Endothelial cell of umbilical vein (primary cell): Measurements from ENCODE around the gene SDHC. TPM values are rescaled to one million over a fixed set of nuclear protein-coding genes. Genes with fewer than 3 reads are reported as not detected.

ENCODE experiments used
- BruUV-seq: library from RNA; stranded (reverse); fragments of 400-500 nt; replicated peaks from 2 replicates; lab custom pipeline; 2021; lab: Mats Ljungman, UMichigan
- CTCF ChIA-PET: fragments of 300-600, 350-600 bp; sonication (Branson Sonifier 250); formaldehyde crosslinking; loops from one replicate; lab custom pipeline; 2021; ENCODE audit warnings: antibody characterized with exemption, inconsistent platforms; lab: Charles Lee
- POLR2A ChIA-PET: fragments of 300-600, 350-600 bp; sonication (Branson Sonifier 250); formaldehyde crosslinking; loops from one replicate; lab custom pipeline; 2021; ENCODE audit warnings: antibody characterized with exemption, inconsistent platforms; lab: Charles Lee
- DNase-seq: peaks from one replicate; pipeline ENCODE4 v3.0.0-alpha.2; 2011; ENCODE audit warnings: low read depth, low spot score
- FAIRE-seq: peaks from 2 replicates; lab custom pipeline; 2011; peaks lifted over from hg19 to GRCh38; lab: Jason Lieb, UNC
- H2AFZ ChIP-seq: 2 replicates; pipeline ENCODE4 v1.6.0; 2012; ENCODE audit warnings: low read depth, low read length, control low read depth, inconsistent platforms
- H3K27ac ChIP-seq: 2 replicates; pipeline ENCODE4 v1.5.1; 2011; ENCODE audit warnings: low read depth, mild to moderate bottlenecking, control low read depth, low read length, moderate library complexity; ENCODE audit not compliant: insufficient read depth
- H3K27me3 ChIP-seq, 2 experiments: 2 replicates each; pipeline versions ENCODE4 v1.6.0 to v1.6.1; 2011; ENCODE audit warnings: low read length in 2 of 2, mixed read lengths in 1 of 2; ENCODE audit not compliant: control insufficient read depth in 2 of 2, insufficient read depth in 2 of 2
- H3K36me3 ChIP-seq, 2 experiments: 2 replicates in 1 of 2; 3 replicates in 1 of 2; pipeline ENCODE4 v1.5.1; 2011; ENCODE audit warnings: low read length in 2 of 2, mild to moderate bottlenecking in 1 of 2, moderate library complexity in 1 of 2; ENCODE audit not compliant: control insufficient read depth in 2 of 2, insufficient read depth in 2 of 2; ENCODE audit errors: extremely low read depth in 1 of 2
- H3K4me1 ChIP-seq: 3 replicates; pipeline ENCODE4 v1.5.1; 2011; ENCODE audit warnings: mild to moderate bottlenecking, low read length; ENCODE audit not compliant: control insufficient read depth, insufficient read depth; ENCODE audit errors: extremely low read depth
- H3K4me2 ChIP-seq: 2 replicates; pipeline ENCODE4 v1.6.1; 2011; ENCODE audit warnings: low read length, control low read depth, mixed read lengths; ENCODE audit not compliant: insufficient read depth
- H3K4me3 ChIP-seq, 3 experiments: fragments of 200-600 bp in 1 of 3; sonication (generic), shearing (Covaris generic) in 1 of 3; replicated peaks in 1 of 3; 2 replicates each; pipeline ENCODE4 v1.5.1; 2011 to 2016; ENCODE audit warnings: control low read depth in 3 of 3, low read length in 3 of 3, mild to moderate bottlenecking in 2 of 3, inconsistent platforms in 1 of 3, low read depth in 1 of 3, moderate library complexity in 1 of 3; ENCODE audit not compliant: insufficient read depth in 1 of 3
- H3K79me2 ChIP-seq: 2 replicates; pipeline ENCODE4 v1.6.0; 2012; ENCODE audit warnings: low read length, inconsistent platforms; ENCODE audit not compliant: control insufficient read depth, insufficient read depth
- H3K9ac ChIP-seq: replicated peaks from 2 replicates; pipeline ENCODE3; 2011; ENCODE audit warnings: low read length, control low read depth; ENCODE audit not compliant: insufficient read depth; ENCODE audit errors: extremely low read depth
- H3K9me1 ChIP-seq: replicated peaks from 3 replicates; pipeline ENCODE4 v1.6.0; 2011; ENCODE audit warnings: mild to moderate bottlenecking, low read length; ENCODE audit not compliant: control insufficient read depth, insufficient read depth; ENCODE audit errors: extremely low read depth
- H3K9me3 ChIP-seq: replicated peaks from 2 replicates; pipeline ENCODE4 v1.5.1; 2012; ENCODE audit warnings: low read length, inconsistent platforms; ENCODE audit not compliant: control insufficient read depth, insufficient read depth
- H4K20me1 ChIP-seq: replicated peaks from 2 replicates; pipeline ENCODE3; 2011; ENCODE audit warnings: mild to moderate bottlenecking, low read length; ENCODE audit not compliant: control insufficient read depth, insufficient read depth; ENCODE audit errors: extremely low read depth
- JUN ChIP-seq: IDR thresholded peaks from 2 replicates; pipeline ENCODE4 v1.6.1; 2011; ENCODE audit warnings: borderline replicate concordance, low read depth; ENCODE audit not compliant: insufficient read length, insufficient read depth
- MYC ChIP-seq: IDR thresholded peaks from one replicate; pipeline ENCODE4 v1.6.1; 2011; ENCODE audit warnings: mild to moderate bottlenecking, low read depth, low read length
- dilution Hi-C: fragments of 300-500 bp; cut with MboI; formaldehyde crosslinking; loops from one replicate; pipeline ENCODE4 v1.15.0; 2019; ENCODE audit warnings: low sequenced_read_pairs; ENCODE audit not compliant: extremely low pct_ligation_motif_present
- intact Hi-C: fragments of 100-400 bp; cut with micrococcal nuclease; formaldehyde crosslinking; loops from one replicate; pipeline ENCODE4 v1.10.0; 2022
- polyA plus RNA-seq, 4 experiments: library from polyadenylated mRNA; depleted of rRNA in 3 of 4; stranded (reverse) in 3 of 4; unstranded in 1 of 4; fragments of >200 nt; gene quantifications; 2 replicates each; pipeline versions ENCODE4 v1.2.1 to v1.2.3, GENCODE V29; 2011 to 2012; ENCODE audit warnings: missing spikeins in 1 of 4
- total RNA-seq: library from RNA; stranded (reverse); gene quantifications from 2 replicates; pipeline ENCODE4 v1.2.3, GENCODE V29; 2021
- TF ChIP-seq, protein P1 (sequence below), 2 donors: IDR thresholded peaks; 1 replicate in 1 of 2; 2 replicates in 1 of 2; pipeline ENCODE4 v1.5.1; 2011; ENCODE audit warnings: low read length in 2 of 2, mild to moderate bottlenecking in 2 of 2, moderate library complexity in 2 of 2, control low read depth in 1 of 2, inconsistent platforms in 1 of 2, low read depth in 1 of 2; ENCODE audit not compliant: insufficient read depth in 1 of 2; ENCODE audit errors: extremely low read depth in 1 of 2

Gene SDHC
- total and polyA plus RNA-seq, 2 donors (not counting 3 experiments of a cell fraction or from before 2014, with no cell fraction given) = 148 to 279 TPM

DNA sequence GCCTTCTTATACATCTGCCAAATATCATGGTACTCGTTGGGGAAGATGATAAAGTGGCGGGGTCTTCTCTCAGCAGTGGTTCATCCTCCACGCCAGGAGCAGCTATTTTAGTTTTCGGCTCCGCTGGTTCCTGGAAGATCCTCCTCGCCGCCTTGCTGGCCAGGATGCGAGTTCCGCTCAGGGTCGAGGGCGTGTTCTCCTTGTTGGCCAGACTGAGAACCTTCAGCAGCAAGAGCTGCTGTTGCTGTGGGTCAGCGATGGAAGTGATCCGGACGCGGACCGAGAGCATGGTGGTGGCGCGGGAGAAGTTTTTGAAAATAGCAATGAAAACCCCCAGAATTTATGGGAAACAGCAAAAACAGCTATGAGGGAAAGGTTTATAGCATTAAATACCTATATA is 64.9 kb downstream of the SDHC start:
- intact Hi-C loops = no loop called here
- dilution Hi-C loops = no loop called here

DNA sequence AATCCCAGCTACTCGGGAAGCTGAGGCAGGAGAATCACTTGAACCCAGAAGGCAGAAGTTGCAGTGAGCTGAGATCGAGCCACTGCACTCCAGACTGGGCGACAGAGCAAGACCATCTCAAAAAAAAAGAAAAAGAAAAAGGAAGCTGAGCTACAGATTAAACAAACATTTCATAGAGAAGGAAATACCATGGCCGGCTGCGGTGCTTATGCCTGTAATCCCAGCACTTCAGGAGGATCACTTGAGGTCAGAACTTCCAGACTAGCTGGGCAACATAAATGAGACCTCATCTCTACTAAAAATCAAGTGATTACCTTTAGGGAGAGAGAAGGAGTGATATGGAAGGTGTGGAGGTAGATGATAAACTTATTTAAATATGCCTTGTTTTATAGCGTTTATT is 67.5 kb downstream of the SDHC start:
- DNase-seq = peak; percentile 60
- no peaks in the 10 kb centered on the region for H4K20me1 ChIP-seq
- TF ChIP-seq, protein P1, sequence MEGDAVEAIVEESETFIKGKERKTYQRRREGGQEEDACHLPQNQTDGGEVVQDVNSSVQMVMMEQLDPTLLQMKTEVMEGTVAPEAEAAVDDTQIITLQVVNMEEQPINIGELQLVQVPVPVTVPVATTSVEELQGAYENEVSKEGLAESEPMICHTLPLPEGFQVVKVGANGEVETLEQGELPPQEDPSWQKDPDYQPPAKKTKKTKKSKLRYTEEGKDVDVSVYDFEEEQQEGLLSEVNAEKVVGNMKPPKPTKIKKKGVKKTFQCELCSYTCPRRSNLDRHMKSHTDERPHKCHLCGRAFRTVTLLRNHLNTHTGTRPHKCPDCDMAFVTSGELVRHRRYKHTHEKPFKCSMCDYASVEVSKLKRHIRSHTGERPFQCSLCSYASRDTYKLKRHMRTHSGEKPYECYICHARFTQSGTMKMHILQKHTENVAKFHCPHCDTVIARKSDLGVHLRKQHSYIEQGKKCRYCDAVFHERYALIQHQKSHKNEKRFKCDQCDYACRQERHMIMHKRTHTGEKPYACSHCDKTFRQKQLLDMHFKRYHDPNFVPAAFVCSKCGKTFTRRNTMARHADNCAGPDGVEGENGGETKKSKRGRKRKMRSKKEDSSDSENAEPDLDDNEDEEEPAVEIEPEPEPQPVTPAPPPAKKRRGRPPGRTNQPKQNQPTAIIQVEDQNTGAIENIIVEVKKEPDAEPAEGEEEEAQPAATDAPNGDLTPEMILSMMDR (IDR thresholded peaks at IDR 0.05; ENCODE audit: extremely low read depth in 1 of 2, insufficient read depth in 1 of 2, low read depth in 1 of 2, low read length in 2 of 2) = no peak
- TF ChIP-seq JUN = no peak
- no peaks in the 10 kb centered on the region for H3K27me3 ChIP-seq
- no peaks in the 10 kb centered on the region for H3K79me2 ChIP-seq
- H3K9me1 ChIP-seq = no peaks in the 10 kb centered on the region
- H2AFZ ChIP-seq = peak overlapping the region; percentile 96
- POLR2A ChIA-PET = interaction anchor here (1.4 kb wide), 1 partner anchor 216 kb away, joined by 4 read pairs; the partner anchor contains the start of gene PPOX
- no TSS peak for BruUV-seq
- peak overlapping the region; percentile 63 for H3K9ac ChIP-seq
- CTCF ChIA-PET = interaction anchor here (0.6 to 3.9 kb wide), 52 partner anchors 8 to 655 kb away, joined by 3 to 156 read pairs (median 5); partner anchors contain the start of genes ADAMTS4, B4GALT3, CFAP126 and KLHDC9
- FAIRE-seq = peak; percentile 61
- dilution Hi-C loops (no loop called here), intact Hi-C loops (loop anchor here (1.0 to 10.0 kb wide), 8 partner anchors 18 to 357 kb away; partner anchors contain the start of genes F11R, PPOX and SDHC)
- peaks cover 15% of the 10 kb centered on the region for H3K4me1 ChIP-seq
- peak overlapping the region; percentile 56 for H3K27ac ChIP-seq
- peak overlapping the region; percentile 66 for H3K4me2 ChIP-seq
- no peak overlapping the region for H3K4me3 ChIP-seq
- H3K9me3 ChIP-seq = no peaks in the 10 kb centered on the region
- H3K36me3 ChIP-seq = no peaks in the 10 kb centered on the region

More for the DNA sequence above, 64.9 kb downstream of the SDHC start:
- no peak overlapping the region for H3K4me3 ChIP-seq
- no peak overlapping the region for H3K4me2 ChIP-seq
- TF ChIP-seq JUN = no peak
- no peak for TF ChIP-seq MYC
- FAIRE-seq (no peak), DNase-seq (no peak)
- CTCF ChIA-PET = interaction anchor here (0.9 kb wide), 1 partner anchor 151 kb away, joined by 3 read pairs; no protein-coding TSS in a partner anchor
- no peaks in the 10 kb centered on the region for H4K20me1 ChIP-seq
- no peaks in the 10 kb centered on the region for H3K27me3 ChIP-seq
- H3K9me1 ChIP-seq = no peaks in the 10 kb centered on the region
- peak overlapping the region; percentile 34 for H2AFZ ChIP-seq
- no peaks in the 10 kb centered on the region for H3K79me2 ChIP-seq
- no peak overlapping the region for H3K9ac ChIP-seq
- BruUV-seq = no TSS peak
- no peaks in the 10 kb centered on the region for H3K9me3 ChIP-seq
- POLR2A ChIA-PET = no interaction called here
- H3K4me1 ChIP-seq = peaks cover 15% of the 10 kb centered on the region
- H3K27ac ChIP-seq = no peak overlapping the region
- no peaks in the 10 kb centered on the region for H3K36me3 ChIP-seq
